ENCODE data around the gene CD9. TPM values are rescaled to one million over a fixed set of nuclear protein-coding genes. Genes with fewer than 3 reads are reported as not detected.
A peak's percentile ranks its signal among the peaks of the same experiment; 100 is the strongest.

CD9 gene
- total and polyA plus RNA-seq, 2 of the 8 experiments (the other 6 are each of a cell fraction or from before 2014, with no cell fraction given) = 168 to 319 TPM

DNA sequence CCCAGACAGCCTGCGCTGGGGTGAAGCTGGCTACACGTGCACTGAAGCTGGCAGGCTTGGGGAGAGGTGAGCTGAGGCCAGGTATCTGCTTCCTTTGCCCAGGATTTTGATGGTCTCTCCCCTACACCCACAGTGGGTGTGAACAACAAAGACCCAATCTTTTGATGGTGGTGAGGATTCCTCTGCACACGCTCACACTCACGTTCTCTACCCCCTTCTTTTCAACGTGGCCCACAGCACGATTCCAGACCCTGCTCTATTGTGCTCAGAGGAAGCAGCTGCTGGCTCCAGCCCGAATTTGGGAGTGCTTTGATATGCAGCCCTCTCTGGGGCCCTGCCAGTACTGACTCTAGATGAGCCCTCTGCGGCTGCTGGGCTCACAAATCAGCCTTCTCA, 4.9 kb downstream of the CD9 start (continued):
- TF ChIP-seq, protein P1, sequence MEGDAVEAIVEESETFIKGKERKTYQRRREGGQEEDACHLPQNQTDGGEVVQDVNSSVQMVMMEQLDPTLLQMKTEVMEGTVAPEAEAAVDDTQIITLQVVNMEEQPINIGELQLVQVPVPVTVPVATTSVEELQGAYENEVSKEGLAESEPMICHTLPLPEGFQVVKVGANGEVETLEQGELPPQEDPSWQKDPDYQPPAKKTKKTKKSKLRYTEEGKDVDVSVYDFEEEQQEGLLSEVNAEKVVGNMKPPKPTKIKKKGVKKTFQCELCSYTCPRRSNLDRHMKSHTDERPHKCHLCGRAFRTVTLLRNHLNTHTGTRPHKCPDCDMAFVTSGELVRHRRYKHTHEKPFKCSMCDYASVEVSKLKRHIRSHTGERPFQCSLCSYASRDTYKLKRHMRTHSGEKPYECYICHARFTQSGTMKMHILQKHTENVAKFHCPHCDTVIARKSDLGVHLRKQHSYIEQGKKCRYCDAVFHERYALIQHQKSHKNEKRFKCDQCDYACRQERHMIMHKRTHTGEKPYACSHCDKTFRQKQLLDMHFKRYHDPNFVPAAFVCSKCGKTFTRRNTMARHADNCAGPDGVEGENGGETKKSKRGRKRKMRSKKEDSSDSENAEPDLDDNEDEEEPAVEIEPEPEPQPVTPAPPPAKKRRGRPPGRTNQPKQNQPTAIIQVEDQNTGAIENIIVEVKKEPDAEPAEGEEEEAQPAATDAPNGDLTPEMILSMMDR (IDR thresholded peaks at IDR 0.05; ENCODE audit: control extremely low read depth in 1 of 3, insufficient read depth in 1 of 3, low read depth in 1 of 3, low read length in 3 of 3) = peak in 1 of 3 experiments; percentile 25; a peak in 1 of 4 replicates
- no peak for TF ChIP-seq TEAD4 (IDR thresholded peaks at IDR 0.05; ENCODE audit: low read depth, low read length)
- TF ChIP-seq CTBP2 (IDR thresholded peaks at IDR 0.05; ENCODE audit: borderline replicate concordance, insufficient read depth, insufficient read length, low read length) = no peak
- TF ChIP-seq RNF2 (IDR thresholded peaks at IDR 0.05; ENCODE audit: borderline replicate concordance, low read depth, low read length, missing control alignments, poor library complexity, severe bottlenecking) = no peak
- peak in 1 of 2 experiments; percentile 36; a peak in 1 of 3 replicates for TF ChIP-seq POLR2A (IDR thresholded peaks at IDR 0.05; ENCODE audit: control extremely low read depth in 1 of 2, low read depth in 2 of 2, low read length in 2 of 2)
- TF ChIP-seq SAP30 (IDR thresholded peaks at IDR 0.05; ENCODE audit: insufficient read depth, insufficient replicate concordance, low read length) = no peak
- TF ChIP-seq SIX5 (IDR thresholded peaks at IDR 0.05; ENCODE audit: low read depth, low read length) = no peak
- TF ChIP-seq CREB1 (IDR thresholded peaks at IDR 0.05) = no peak
- no peak for TF ChIP-seq TAF7 (optimal IDR thresholded peaks at IDR 0.05; ENCODE audit: borderline replicate concordance, low read depth, low read length)
- no peak for TF ChIP-seq NANOG (IDR thresholded peaks at IDR 0.05; ENCODE audit: insufficient read depth, low read depth, low read length, poor library complexity, severe bottlenecking)
- no peak for TF ChIP-seq BCL11A (IDR thresholded peaks at IDR 0.05; ENCODE audit: low read depth in 2 of 2, low read length in 2 of 2)
- TF ChIP-seq, protein P2, sequence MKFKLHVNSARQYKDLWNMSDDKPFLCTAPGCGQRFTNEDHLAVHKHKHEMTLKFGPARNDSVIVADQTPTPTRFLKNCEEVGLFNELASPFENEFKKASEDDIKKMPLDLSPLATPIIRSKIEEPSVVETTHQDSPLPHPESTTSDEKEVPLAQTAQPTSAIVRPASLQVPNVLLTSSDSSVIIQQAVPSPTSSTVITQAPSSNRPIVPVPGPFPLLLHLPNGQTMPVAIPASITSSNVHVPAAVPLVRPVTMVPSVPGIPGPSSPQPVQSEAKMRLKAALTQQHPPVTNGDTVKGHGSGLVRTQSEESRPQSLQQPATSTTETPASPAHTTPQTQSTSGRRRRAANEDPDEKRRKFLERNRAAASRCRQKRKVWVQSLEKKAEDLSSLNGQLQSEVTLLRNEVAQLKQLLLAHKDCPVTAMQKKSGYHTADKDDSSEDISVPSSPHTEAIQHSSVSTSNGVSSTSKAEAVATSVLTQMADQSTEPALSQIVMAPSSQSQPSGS (IDR thresholded peaks at IDR 0.05; ENCODE audit: low read length) = peak; percentile 43; the same call in 1 of the 2 replicates
- TF ChIP-seq RBBP5 (IDR thresholded peaks at IDR 0.05; ENCODE audit: borderline replicate concordance, low read depth, low read length) = peak; percentile 41; the same call in 1 of the 2 replicates
- TF ChIP-seq KDM4A (IDR thresholded peaks at IDR 0.05; ENCODE audit: low read depth, low read length, severe bottlenecking) = no peak
- TF ChIP-seq BACH1 (IDR thresholded peaks at IDR 0.05; ENCODE audit: low read length) = no peak
- TF ChIP-seq HDAC2 (IDR thresholded peaks at IDR 0.05; ENCODE audit: borderline replicate concordance in 1 of 2, low read depth in 2 of 2, low read length in 2 of 2) = no peak
- no peak for TF ChIP-seq GABPA (IDR thresholded peaks at IDR 0.05; ENCODE audit: borderline replicate concordance, insufficient read depth, low read length)
- TF ChIP-seq SIN3A (conservative IDR thresholded peaks at IDR 0.05 in 1 of 2, IDR thresholded peaks at IDR 0.05 in 1 of 2; ENCODE audit: low read depth in 1 of 2, low read length in 2 of 2) = peak in 1 of 2 experiments; percentile 75; a peak in 2 of 4 replicates
- no peak for TF ChIP-seq ZNF274 (IDR thresholded peaks at IDR 0.05; ENCODE audit: borderline replicate concordance, extremely low read depth, low read length)
- no peak for TF ChIP-seq SP1 (IDR thresholded peaks at IDR 0.05; ENCODE audit: low read depth, low read length)

Data from H1 (cell line).